ENCODE results near the gene ARF3.

GRCh38 chr12:48946205-48946604 lies 11.1 kb downstream of the ARF3 start:
- no peak for TF ChIP-seq CEBPB (IDR thresholded peaks at IDR 0.05; ENCODE audit: borderline replicate concordance, low read depth, low read length)
- no peak for TF ChIP-seq CTCF (CRISPR knock-in tag; IDR thresholded peaks at IDR 0.05)
- no peak for TF ChIP-seq SP1 (IDR thresholded peaks at IDR 0.05)
- TF ChIP-seq SP1 (CRISPR knock-in tag; IDR thresholded peaks at IDR 0.05): no peak
- no peak for TF ChIP-seq ZNF235 (CRISPR knock-in tag; IDR thresholded peaks at IDR 0.05; ENCODE audit: borderline replicate concordance)
- no peak for TF ChIP-seq ZNF10 (CRISPR knock-in tag; IDR thresholded peaks at IDR 0.05; ENCODE audit: borderline replicate concordance, low read depth)
- no peak for TF ChIP-seq ZBTB44 (CRISPR knock-in tag; IDR thresholded peaks at IDR 0.05)
- TF ChIP-seq FOXO1 (CRISPR knock-in tag; IDR thresholded peaks at IDR 0.05): no peak

Data from HepG2 (cell line).